Measurements from ENCODE around the gene ADH4. TPM values are rescaled to one million over a fixed set of nuclear protein-coding genes. Genes with fewer than 3 reads are reported as not detected.

The ADH4 gene
- polyA plus RNA-seq, 1 of the 3 experiments (the other 2 are of a cell fraction): not detected

DNA sequence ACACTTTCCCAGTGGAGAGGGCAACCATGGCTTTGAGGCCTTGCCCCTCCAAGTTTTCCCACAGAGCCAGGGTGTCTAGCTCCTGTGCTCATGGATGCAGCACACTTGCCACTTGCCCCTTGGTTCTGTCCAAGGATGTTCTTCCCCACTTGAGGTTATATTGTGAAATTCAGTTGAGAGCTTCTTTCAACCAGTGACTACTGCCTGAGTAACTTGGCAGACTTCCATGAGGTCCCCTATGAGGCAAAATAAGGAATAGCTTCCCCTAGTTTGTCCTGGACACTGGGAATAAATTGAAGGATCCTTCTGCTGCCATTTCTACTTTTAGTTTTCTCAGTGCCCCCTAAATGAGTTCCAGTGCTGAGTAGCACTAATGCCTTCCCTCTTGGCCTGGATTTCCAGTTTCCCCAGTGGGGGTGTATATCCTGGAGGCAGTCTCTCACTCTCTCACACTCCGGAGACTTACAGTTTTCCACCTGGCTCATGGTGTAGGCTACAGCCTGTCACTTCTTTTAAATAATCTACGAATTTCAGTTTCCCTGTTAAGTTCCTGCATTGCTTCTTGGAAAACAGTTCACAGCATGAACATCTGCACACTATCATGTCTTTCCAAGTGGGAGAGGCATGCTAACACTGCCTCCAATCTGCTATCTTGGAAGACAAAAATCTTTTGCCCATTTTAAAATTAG is 36.4 kb upstream of the ADH4 start:
- Histone ChIP-seq H3K36me3 (replicated peaks in 1 of 2; ENCODE audit: control insufficient read depth in 1 of 2, insufficient read depth in 2 of 2, low read length in 1 of 2) (no peaks in the 10 kb centered on the region), H4K20me1 (ENCODE audit: insufficient read depth) (no peaks in the 10 kb centered on the region), H3K27me3 (ENCODE audit: insufficient read depth) (no peaks in the 10 kb centered on the region), H3K4me3 (ENCODE audit: low read depth in 2 of 2, low read length in 1 of 2) (no peak overlapping the region), H3K9me2 (no peaks in the 10 kb centered on the region), H3F3A (replicated peaks; ENCODE audit: insufficient read depth) (no peaks in the 10 kb centered on the region), H3K9me3 (no peaks in the 10 kb centered on the region), H3K79me2 (ENCODE audit: insufficient read depth) (no peaks in the 10 kb centered on the region), H3K4me1 (ENCODE audit: control insufficient read depth in 1 of 2, insufficient read depth in 2 of 2, low read depth in 1 of 2, low read length in 1 of 2) (no peaks in the 10 kb centered on the region), H3K9ac (no peak overlapping the region), H3K4me2 (no peak overlapping the region), H3K27ac (ENCODE audit: low read depth in 2 of 2, low read length in 1 of 2) (no peak overlapping the region), H2AFZ (ENCODE audit: low read depth) (no peak overlapping the region)
- TF ChIP-seq FOSL2 (IDR thresholded peaks at IDR 0.05; ENCODE audit: borderline replicate concordance, low read depth) (no peak), GABPA (IDR thresholded peaks at IDR 0.05; ENCODE audit: low read depth) (no peak), RXRA (IDR thresholded peaks at IDR 0.05; ENCODE audit: borderline replicate concordance, low read depth) (no peak), FOXJ3 (CRISPR knock-in tag; IDR thresholded peaks at IDR 0.05) (no peak)
- ChIA-PET POLR2A (no interaction called here), CTCF (no interaction called here)
- WGBS (ENCODE audit: low lambda C conversion rate): 64% methylated on average over 2 of the region's 2 CpGs
- no peak for DNase-seq

DNA sequence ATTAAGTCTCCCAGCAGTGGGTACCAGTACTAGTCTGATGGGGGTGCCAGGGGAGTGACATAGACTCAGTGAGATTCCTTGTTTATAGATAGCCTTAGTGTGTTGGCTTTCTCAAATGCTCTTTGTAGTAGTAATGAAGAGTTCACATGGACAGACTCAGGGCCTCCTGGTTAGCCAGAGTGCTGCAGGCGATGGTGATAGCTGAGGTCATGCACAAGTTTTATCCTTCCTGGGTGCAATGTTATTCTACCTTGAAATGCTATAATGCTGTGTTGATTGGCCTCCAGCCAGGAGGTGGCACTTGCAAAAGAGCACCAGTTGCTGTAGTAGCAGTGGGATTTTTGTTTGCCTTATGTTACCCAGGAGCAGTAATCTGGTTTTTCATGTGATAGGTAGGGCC is 35.5 kb upstream of the ADH4 start:
- no peaks in the 10 kb centered on the region for H3K9me2 ChIP-seq
- WGBS (ENCODE audit: low lambda C conversion rate): 43% methylated on average over 1 of the region's 1 CpG
- H3K79me2 ChIP-seq (ENCODE audit: insufficient read depth): no peaks in the 10 kb centered on the region
- H3K4me1 ChIP-seq (ENCODE audit: control insufficient read depth in 1 of 2, insufficient read depth in 2 of 2, low read depth in 1 of 2, low read length in 1 of 2): no peaks in the 10 kb centered on the region
- H3K36me3 ChIP-seq (replicated peaks in 1 of 2; ENCODE audit: control insufficient read depth in 1 of 2, insufficient read depth in 2 of 2, low read length in 1 of 2): no peaks in the 10 kb centered on the region
- H3F3A ChIP-seq (replicated peaks; ENCODE audit: insufficient read depth): no peaks in the 10 kb centered on the region
- no peak overlapping the region for H3K4me2 ChIP-seq
- no peak overlapping the region for H3K9ac ChIP-seq
- no peak overlapping the region for H3K4me3 ChIP-seq (ENCODE audit: low read depth in 2 of 2, low read length in 1 of 2)
- H3K27ac ChIP-seq (ENCODE audit: low read depth in 2 of 2, low read length in 1 of 2): no peak overlapping the region
- ChIA-PET CTCF (no interaction called here), POLR2A (no interaction called here)
- no peak for DNase-seq
- TF ChIP-seq GATA2 (CRISPR knock-in tag; IDR thresholded peaks at IDR 0.05) (no peak), NFIC (IDR thresholded peaks at IDR 0.05; ENCODE audit: borderline replicate concordance) (no peak)
- no peaks in the 10 kb centered on the region for H3K27me3 ChIP-seq (ENCODE audit: insufficient read depth)
- no peaks in the 10 kb centered on the region for H3K9me3 ChIP-seq
- H4K20me1 ChIP-seq (ENCODE audit: insufficient read depth): no peaks in the 10 kb centered on the region
- no peak overlapping the region for H2AFZ ChIP-seq (ENCODE audit: low read depth)

DNA sequence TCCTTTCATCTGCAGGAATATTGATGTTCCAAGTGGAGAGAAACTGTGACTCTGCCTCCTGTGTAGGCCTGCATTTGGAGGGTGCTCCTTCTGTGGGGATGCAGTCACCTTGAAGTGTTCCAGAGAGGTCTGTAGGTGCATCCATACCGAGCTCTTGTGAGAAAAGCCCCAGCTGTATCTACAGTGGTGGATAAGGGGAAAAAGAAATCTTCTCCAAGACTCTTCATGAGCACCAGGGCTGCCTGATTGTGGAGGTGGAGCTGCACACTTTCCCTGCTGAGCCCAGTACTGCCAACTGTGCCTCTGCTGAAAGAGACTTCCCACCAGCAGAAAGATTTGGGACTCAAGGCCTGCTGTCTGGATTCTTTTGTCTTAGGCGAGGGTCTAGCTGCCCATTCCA is 35.1 kb upstream of the ADH4 start:
- Histone ChIP-seq H3K9me2 (no peaks in the 10 kb centered on the region), H3K4me2 (no peak overlapping the region), H3K9ac (no peak overlapping the region), H3K4me3 (ENCODE audit: low read depth in 2 of 2, low read length in 1 of 2) (no peak overlapping the region), H3K4me1 (ENCODE audit: control insufficient read depth in 1 of 2, insufficient read depth in 2 of 2, low read depth in 1 of 2, low read length in 1 of 2) (no peaks in the 10 kb centered on the region), H3K27ac (ENCODE audit: low read depth in 2 of 2, low read length in 1 of 2) (no peak overlapping the region), H3K9me3 (no peaks in the 10 kb centered on the region), H2AFZ (ENCODE audit: low read depth) (no peak overlapping the region), H3F3A (replicated peaks; ENCODE audit: insufficient read depth) (no peaks in the 10 kb centered on the region), H4K20me1 (ENCODE audit: insufficient read depth) (no peaks in the 10 kb centered on the region), H3K27me3 (ENCODE audit: insufficient read depth) (no peaks in the 10 kb centered on the region), H3K36me3 (replicated peaks in 1 of 2; ENCODE audit: control insufficient read depth in 1 of 2, insufficient read depth in 2 of 2, low read length in 1 of 2) (no peaks in the 10 kb centered on the region), H3K79me2 (ENCODE audit: insufficient read depth) (no peaks in the 10 kb centered on the region)
- POLR2A ChIA-PET: no interaction called here
- CTCF ChIA-PET: no interaction called here
- 0% methylated on average over 1 of the region's 2 CpGs for WGBS (ENCODE audit: low lambda C conversion rate)
- no peak for DNase-seq
- TF ChIP-seq, protein P1, sequence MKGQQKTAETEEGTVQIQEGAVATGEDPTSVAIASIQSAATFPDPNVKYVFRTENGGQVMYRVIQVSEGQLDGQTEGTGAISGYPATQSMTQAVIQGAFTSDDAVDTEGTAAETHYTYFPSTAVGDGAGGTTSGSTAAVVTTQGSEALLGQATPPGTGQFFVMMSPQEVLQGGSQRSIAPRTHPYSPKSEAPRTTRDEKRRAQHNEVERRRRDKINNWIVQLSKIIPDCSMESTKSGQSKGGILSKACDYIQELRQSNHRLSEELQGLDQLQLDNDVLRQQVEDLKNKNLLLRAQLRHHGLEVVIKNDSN (IDR thresholded peaks at IDR 0.05; ENCODE audit: borderline replicate concordance, low read depth): no peak
- no peak for TF ChIP-seq FOSL2 (IDR thresholded peaks at IDR 0.05; ENCODE audit: borderline replicate concordance, low read depth)
- no peak for TF ChIP-seq POLR2AphosphoS5 (IDR thresholded peaks at IDR 0.05; ENCODE audit: low read depth, low read length)
- TF ChIP-seq SIN3A (IDR thresholded peaks at IDR 0.05; ENCODE audit: borderline replicate concordance, low read depth, low read length): no peak
- no peak for TF ChIP-seq MEF2A (IDR thresholded peaks at IDR 0.05; ENCODE audit: borderline replicate concordance, low read depth)
- TF ChIP-seq GABPA (IDR thresholded peaks at IDR 0.05; ENCODE audit: low read depth): no peak
- TF ChIP-seq JUND (IDR thresholded peaks at IDR 0.05): no peak
- no peak for TF ChIP-seq ELF1 (IDR thresholded peaks at IDR 0.05)
- TF ChIP-seq, protein P2, sequence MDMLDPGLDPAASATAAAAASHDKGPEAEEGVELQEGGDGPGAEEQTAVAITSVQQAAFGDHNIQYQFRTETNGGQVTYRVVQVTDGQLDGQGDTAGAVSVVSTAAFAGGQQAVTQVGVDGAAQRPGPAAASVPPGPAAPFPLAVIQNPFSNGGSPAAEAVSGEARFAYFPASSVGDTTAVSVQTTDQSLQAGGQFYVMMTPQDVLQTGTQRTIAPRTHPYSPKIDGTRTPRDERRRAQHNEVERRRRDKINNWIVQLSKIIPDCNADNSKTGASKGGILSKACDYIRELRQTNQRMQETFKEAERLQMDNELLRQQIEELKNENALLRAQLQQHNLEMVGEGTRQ (IDR thresholded peaks at IDR 0.05; ENCODE audit: borderline replicate concordance, low read depth, low read length): no peak
- no peak for TF ChIP-seq RFX5 (IDR thresholded peaks at IDR 0.05; ENCODE audit: low read length)
- no peak for TF ChIP-seq NRF1 (IDR thresholded peaks at IDR 0.05; ENCODE audit: low read depth, low read length)
- no peak for TF ChIP-seq EZH2phosphoT487 (IDR thresholded peaks at IDR 0.05; ENCODE audit: borderline replicate concordance, low read depth)
- no peak for TF ChIP-seq SMC3 (IDR thresholded peaks at IDR 0.05; ENCODE audit: low read depth, low read length)
- TF ChIP-seq TCF12 (IDR thresholded peaks at IDR 0.05): no peak
- TF ChIP-seq TAF1 (IDR thresholded peaks at IDR 0.05; ENCODE audit: borderline replicate concordance, low read depth, low read length): no peak
- no peak for TF ChIP-seq RAD21 (IDR thresholded peaks at IDR 0.05; ENCODE audit: low read length)
- TF ChIP-seq FOXJ3 (CRISPR knock-in tag; IDR thresholded peaks at IDR 0.05): no peak
- TF ChIP-seq, protein P3, sequence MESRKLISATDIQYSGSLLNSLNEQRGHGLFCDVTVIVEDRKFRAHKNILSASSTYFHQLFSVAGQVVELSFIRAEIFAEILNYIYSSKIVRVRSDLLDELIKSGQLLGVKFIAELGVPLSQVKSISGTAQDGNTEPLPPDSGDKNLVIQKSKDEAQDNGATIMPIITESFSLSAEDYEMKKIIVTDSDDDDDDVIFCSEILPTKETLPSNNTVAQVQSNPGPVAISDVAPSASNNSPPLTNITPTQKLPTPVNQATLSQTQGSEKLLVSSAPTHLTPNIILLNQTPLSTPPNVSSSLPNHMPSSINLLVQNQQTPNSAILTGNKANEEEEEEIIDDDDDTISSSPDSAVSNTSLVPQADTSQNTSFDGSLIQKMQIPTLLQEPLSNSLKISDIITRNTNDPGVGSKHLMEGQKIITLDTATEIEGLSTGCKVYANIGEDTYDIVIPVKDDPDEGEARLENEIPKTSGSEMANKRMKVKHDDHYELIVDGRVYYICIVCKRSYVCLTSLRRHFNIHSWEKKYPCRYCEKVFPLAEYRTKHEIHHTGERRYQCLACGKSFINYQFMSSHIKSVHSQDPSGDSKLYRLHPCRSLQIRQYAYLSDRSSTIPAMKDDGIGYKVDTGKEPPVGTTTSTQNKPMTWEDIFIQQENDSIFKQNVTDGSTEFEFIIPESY (IDR thresholded peaks at IDR 0.05; ENCODE audit: borderline replicate concordance, low read depth): no peak
